ENCODE data around the gene MYO10. TPM values are rescaled to one million over a fixed set of nuclear protein-coding genes. Genes with fewer than 3 reads are reported as not detected.
"Not testable (repeated sequence)": the region's sequence is repeated elsewhere in the genome, so short reads cannot be mapped to it uniquely, and the experiment has no call there.

MYO10 gene
- total RNA-seq (2013): 0.94 TPM
- polyA plus RNA-seq: 1 to 10 TPM in 1 of 3 donors, under 1 TPM in 2; 0.23 to 1.1 (median 0.35) TPM
- polyA minus RNA-seq: 1.1 and 1.8 TPM in 2 replicates
- total RNA-seq: 7.8 to 20.3 (median 11.3) reads per million in 11 experiments

GRCh38 chr5:16936150-16936988 lies at the start of gene MYO10:
MYO10 (minus strand) TSS chr5:16936288; CDS start chr5:16935808, 480 bp downstream.
- TF ChIP-seq CTCF (IDR thresholded peaks at IDR 0.05): no peak
- Histone ChIP-seq H3K4me2 (replicated peaks; ENCODE audit: extremely low read depth, low read length, poor library complexity, severe bottlenecking) (peak within 1 kb of the TSS; percentile 91), H3K4me3 (replicated peaks in 1 of 3; ENCODE audit: low read depth in 2 of 3, low read length in 3 of 3) (peak within 1 kb of the TSS; percentile 60 to 81 (median 77)), H3K36me3 (replicated peaks in 1 of 2; ENCODE audit: control insufficient read depth in 1 of 2, insufficient read depth in 2 of 2, low read length in 2 of 2) (no peaks in the 10 kb centered on the region), H3K9me3 (replicated peaks in 1 of 2; ENCODE audit: control insufficient read depth in 1 of 2, insufficient read depth in 1 of 2, low read length in 2 of 2) (no peaks in the 10 kb centered on the region), H3K4me1 (ENCODE audit: control insufficient read depth in 1 of 2, insufficient read depth in 2 of 2, low read length in 2 of 2) (peaks cover 30 to 33% of the 10 kb centered on the region in 2 donors), H2AFZ (ENCODE audit: insufficient read depth, low read depth, low read length, poor library complexity, severe bottlenecking) (peak within 1 kb of the TSS; percentile 86), H3K27me3 (ENCODE audit: control insufficient read depth in 2 of 2, insufficient read depth in 2 of 2, low read length in 2 of 2) (peaks cover 53 to 71% of the 10 kb centered on the region in 2 donors), H4K20me1 (ENCODE audit: insufficient read depth, low read length) (no peaks in the 10 kb centered on the region), H3K79me2 (ENCODE audit: insufficient read depth, low read length) (no peaks in the 10 kb centered on the region), H3K9ac (ENCODE audit: insufficient read depth, low read length, poor library complexity, severe bottlenecking) (peak within 1 kb of the TSS; percentile 63), H3K27ac (ENCODE audit: low read depth in 1 of 2, low read length in 2 of 2) (peak within 1 kb of the TSS; percentile 37 to 60)
- Mint-ChIP-seq H3K27me3 (ENCODE audit: low read depth in 3 of 3) (peaks cover 56 to 75% (median 65%) of the 10 kb centered on the region in 3 donors), H3K27ac (peak within 1 kb of the TSS; percentile 67 to 89 (median 86)), H3K4me3 (peak within 1 kb of the TSS; percentile 97 to 100), H3K9me3 (peaks cover 0 to 22% (median 6%) of the 10 kb centered on the region in 7 donors), H3K4me1 (peaks cover 37% of the 10 kb centered on the region), H3K36me3 (peaks cover 0 to 8% of the 10 kb centered on the region in 2 donors)
- intact Hi-C loops (cut with micrococcal nuclease): loop anchor here in 1 of 2 donors (5.0 to 10.0 kb wide), 3 partner anchors 142 to 256 kb away; no protein-coding TSS in a partner anchor
- WGBS (ENCODE audit: insufficient coverage): under 1% methylated on average over 47 of the region's 70 CpGs
- peak; percentile 43 to 78 (median 53) for DNase-seq

GRCh38 chr5:16985304-16985703 lies 49.2 kb upstream of the MYO10 start:
- H3K4me1 Mint-ChIP-seq; H3K36me3 ChIP-seq (replicated peaks in 1 of 2; ENCODE audit: control insufficient read depth in 1 of 2, insufficient read depth in 2 of 2, low read length in 2 of 2); H3K9ac ChIP-seq (ENCODE audit: insufficient read depth, low read length, poor library complexity, severe bottlenecking); H3K9me3 ChIP-seq (replicated peaks in 1 of 2; ENCODE audit: control insufficient read depth in 1 of 2, insufficient read depth in 1 of 2, low read length in 2 of 2); H3K4me1 ChIP-seq (ENCODE audit: control insufficient read depth in 1 of 2, insufficient read depth in 2 of 2, low read length in 2 of 2); H3K4me3 Mint-ChIP-seq; H3K27ac Mint-ChIP-seq; H3K27me3 ChIP-seq (ENCODE audit: control insufficient read depth in 2 of 2, insufficient read depth in 2 of 2, low read length in 2 of 2); H2AFZ ChIP-seq (ENCODE audit: insufficient read depth, low read depth, low read length, poor library complexity, severe bottlenecking); H3K27ac ChIP-seq (ENCODE audit: low read depth in 1 of 2, low read length in 2 of 2); intact Hi-C loops (cut with micrococcal nuclease); H3K9me3 Mint-ChIP-seq; DNase-seq; H3K79me2 ChIP-seq (ENCODE audit: insufficient read depth, low read length); H4K20me1 ChIP-seq (ENCODE audit: insufficient read depth, low read length); H3K4me2 ChIP-seq (replicated peaks; ENCODE audit: extremely low read depth, low read length, poor library complexity, severe bottlenecking); H3K4me3 ChIP-seq (replicated peaks in 1 of 3; ENCODE audit: low read depth in 2 of 3, low read length in 3 of 3); H3K36me3 Mint-ChIP-seq: not testable (repeated sequence)
- WGBS (ENCODE audit: insufficient coverage): 91% methylated on average over 7 of the region's 7 CpGs
- peaks cover 8 to 15% (median 11%) of the 10 kb centered on the region in 3 donors for H3K27me3 Mint-ChIP-seq (ENCODE audit: low read depth in 3 of 3)
